DND-41 (cell line): Measurements from ENCODE around the gene FASTKD3.

Experiments used
- EZH2 ChIP-seq: IDR thresholded peaks from 3 replicates; pipeline ENCODE4 v1.6.1; 2012; ENCODE audit warnings: borderline replicate concordance, low read depth, mild to moderate bottlenecking, moderate library complexity, low read length, inconsistent platforms; ENCODE audit not compliant: severe bottlenecking
- TF ChIP-seq, protein P1 (sequence below): IDR thresholded peaks from 2 replicates; pipeline ENCODE4 v1.5.1; 2012; ENCODE audit warnings: borderline replicate concordance, low read length, moderate library complexity, mild to moderate bottlenecking; ENCODE audit not compliant: poor library complexity, severe bottlenecking; ENCODE audit errors: extremely low read depth

DNA sequence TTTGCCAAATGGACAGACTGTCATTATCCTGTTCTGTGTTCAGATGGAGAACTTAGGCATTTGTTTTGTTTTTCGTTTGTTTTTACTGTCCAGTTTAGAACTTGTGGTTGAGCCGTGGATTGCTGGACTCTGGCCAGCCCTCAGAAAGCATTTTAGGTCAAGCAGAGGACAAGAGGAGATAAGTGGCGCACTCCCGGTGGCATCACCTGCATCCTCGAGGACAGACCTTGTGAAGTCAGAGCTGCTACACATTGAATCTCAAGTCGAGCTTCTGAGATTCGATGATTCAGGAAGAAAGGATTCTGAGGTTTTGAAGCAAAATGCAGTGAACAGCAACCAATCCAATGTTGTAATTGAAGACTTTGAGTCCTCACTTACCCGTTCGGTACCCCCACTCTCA, 9.0 kb upstream of the FASTKD3 start:
- TF ChIP-seq EZH2 = no peak
- TF ChIP-seq, protein P1, sequence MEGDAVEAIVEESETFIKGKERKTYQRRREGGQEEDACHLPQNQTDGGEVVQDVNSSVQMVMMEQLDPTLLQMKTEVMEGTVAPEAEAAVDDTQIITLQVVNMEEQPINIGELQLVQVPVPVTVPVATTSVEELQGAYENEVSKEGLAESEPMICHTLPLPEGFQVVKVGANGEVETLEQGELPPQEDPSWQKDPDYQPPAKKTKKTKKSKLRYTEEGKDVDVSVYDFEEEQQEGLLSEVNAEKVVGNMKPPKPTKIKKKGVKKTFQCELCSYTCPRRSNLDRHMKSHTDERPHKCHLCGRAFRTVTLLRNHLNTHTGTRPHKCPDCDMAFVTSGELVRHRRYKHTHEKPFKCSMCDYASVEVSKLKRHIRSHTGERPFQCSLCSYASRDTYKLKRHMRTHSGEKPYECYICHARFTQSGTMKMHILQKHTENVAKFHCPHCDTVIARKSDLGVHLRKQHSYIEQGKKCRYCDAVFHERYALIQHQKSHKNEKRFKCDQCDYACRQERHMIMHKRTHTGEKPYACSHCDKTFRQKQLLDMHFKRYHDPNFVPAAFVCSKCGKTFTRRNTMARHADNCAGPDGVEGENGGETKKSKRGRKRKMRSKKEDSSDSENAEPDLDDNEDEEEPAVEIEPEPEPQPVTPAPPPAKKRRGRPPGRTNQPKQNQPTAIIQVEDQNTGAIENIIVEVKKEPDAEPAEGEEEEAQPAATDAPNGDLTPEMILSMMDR = no peak
